Measurements from ENCODE around the gene POU4F2.

- TF ChIP-seq CTCF (IDR thresholded peaks at IDR 0.05; ENCODE audit: extremely low read depth in 1 of 2, insufficient read depth in 1 of 2, low read depth in 1 of 2, low read length in 2 of 2) = no peak
- TF ChIP-seq EZH2 (IDR thresholded peaks at IDR 0.05; ENCODE audit: borderline replicate concordance, low read depth, low read length, severe bottlenecking) = peak; percentile 27
- TF ChIP-seq POLR2AphosphoS5 (IDR thresholded peaks at IDR 0.05; ENCODE audit: insufficient read depth, low read depth, low read length) = no peak
These were observed 916 bp upstream of the POU4F2 start for GRCh38 chr4:146637621-146638332.
